HG02852 (cell line): Measurements from ENCODE around the gene KCTD13.
"Not testable (repeated sequence)": the region's sequence is repeated elsewhere in the genome, so short reads cannot be mapped to it uniquely, and the experiment has no call there.

Experiments used
- ATAC-seq: cut with Tn5 transposase; IDR thresholded peaks from one replicate; pipeline ENCODE4 v1.9.1; 2021; ENCODE audit warnings: mild to moderate bottlenecking, moderate library complexity; ENCODE audit not compliant: unreplicated experiment

Gene KCTD13

DNA sequence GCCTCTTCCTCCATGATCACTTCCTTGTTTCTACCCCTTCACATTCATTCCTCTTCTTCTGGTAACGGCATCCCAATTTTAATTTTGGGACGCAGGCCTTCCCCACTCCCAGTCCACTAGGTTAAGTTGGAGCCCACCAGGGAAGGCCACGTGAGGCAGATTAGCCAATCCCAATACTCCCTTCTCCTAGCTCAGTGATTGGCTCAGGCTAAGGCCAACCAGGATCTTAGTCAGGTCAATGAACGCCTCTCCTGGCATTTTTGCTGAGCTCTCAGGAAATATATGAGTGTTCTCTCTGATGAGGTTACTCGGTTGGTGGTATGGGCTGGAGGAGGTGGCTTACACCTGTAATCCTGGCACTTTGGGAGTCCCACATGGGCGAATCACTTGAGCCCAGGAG lies 42.0 kb downstream of the KCTD13 start:
- ATAC-seq: no peak

GRCh38 chr16:29881050-29881449 lies 45.0 kb downstream of the KCTD13 start:
- ATAC-seq: no peak

DNA sequence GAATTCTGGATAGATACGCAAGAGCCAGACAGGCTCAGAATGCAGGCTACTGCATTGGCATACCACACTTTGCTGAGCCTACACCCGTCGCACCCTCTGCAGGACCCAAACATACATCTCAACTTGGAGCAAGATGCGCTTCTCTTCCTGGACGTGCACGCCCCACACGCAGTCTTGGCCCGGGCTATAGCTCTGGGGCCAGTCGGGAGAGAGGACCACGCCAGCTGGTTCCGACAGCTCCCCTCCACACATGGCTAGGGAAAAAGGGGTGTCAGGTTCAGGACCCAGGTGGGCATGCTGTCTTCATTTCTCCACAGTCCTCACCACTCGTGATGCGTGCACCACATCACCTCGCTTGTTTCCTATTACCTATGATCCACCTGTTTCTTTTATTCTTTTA lies 47.9 kb downstream of the KCTD13 start:
- no peak for ATAC-seq

- ATAC-seq: no peak
Measured at GRCh38 chr16:29877266-29877961, 48.6 kb downstream of the KCTD13 start.

- ATAC-seq: no peak
Measured at GRCh38 chr16:29876594-29877249, 49.3 kb downstream of the KCTD13 start.

DNA sequence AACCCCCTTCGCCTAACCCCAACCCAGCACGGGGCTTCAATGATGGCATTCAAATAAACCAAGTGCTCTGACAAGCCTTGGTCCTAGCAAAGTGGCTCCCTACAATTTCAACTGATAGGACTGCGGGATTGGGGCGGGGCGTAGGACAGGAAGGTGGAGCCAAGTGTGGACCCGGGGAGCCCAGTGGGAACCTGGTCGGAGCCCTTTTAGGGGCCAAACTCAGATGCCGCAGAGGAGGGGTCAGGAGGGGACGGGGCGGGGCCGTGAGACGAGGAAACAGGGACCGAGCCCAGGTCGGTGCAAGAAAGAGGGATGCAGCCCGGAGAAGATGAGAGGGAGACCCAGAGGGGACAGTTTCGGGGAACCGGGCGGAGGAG lies 49.8 kb downstream of the KCTD13 start:
- ATAC-seq: no peak

GRCh38 chr16:29875206-29875605 lies 50.8 kb downstream of the KCTD13 start:
- no peak for ATAC-seq

DNA sequence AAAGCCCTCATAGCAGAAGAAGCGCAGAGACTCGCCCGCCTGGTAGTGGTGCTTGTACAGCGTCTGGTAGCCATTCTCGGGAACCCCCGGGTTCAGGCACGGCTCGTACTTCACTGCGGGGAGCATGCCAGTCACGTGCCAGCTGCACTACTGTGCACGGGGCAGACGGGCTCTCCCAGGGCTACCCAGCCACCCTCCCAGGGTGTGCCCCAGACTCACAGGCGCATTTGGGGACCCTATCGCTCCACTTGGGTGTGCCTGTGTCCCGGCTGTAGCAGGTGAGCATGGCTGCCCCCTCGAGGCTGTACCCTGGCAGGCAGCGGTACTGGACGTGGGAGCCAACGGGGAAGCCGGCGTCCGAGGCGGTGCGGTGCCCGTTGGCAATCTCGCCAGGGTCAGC lies 52.7 kb downstream of the KCTD13 start:
- ATAC-seq: no peak

DNA sequence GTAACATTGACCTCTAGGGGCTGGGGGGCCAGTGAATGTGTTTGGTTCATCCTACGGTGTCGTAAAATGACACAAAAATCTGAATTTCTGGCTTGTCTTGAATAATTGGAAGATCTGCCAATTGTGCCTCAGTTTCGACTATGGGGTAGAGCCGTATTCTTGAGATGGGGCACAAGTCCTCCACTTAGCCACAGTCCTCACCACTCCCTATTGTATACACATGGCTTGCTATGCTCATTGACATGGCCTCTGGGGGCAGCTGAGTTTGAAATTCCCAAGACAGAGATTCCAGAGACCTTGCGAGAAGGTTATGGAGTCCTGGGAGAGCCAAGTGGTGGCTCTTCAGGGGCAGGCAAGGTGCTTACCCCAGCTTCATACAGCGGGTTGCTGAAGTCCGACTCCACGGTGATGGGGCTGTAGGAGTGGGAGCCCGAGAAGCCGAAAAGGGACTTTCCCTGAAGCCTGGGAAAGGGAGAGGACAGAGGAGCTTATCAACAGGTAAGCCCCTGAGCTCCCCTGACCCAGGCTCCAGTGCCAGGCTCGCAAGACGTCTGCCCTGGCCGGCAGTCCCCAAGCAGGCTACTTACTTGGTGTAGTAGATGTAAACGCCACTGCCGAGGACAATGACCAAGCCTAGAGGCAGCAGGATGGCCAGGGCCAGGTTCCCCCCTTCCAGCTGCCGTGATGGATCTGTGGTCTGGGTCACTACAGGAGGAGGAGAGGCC lies 54.0 kb downstream of the KCTD13 start:
- ATAC-seq: no peak

- not testable (repeated sequence) for ATAC-seq
Measured at GRCh38 chr16:29869067-29869466, 57.0 kb downstream of the KCTD13 start.

GRCh38 chr16:29868396-29869009 lies 57.5 kb downstream of the KCTD13 start:
- ATAC-seq: no peak

GRCh38 chr16:29864205-29864604 lies 61.8 kb downstream of the KCTD13 start:
- ATAC-seq: no peak

DNA sequence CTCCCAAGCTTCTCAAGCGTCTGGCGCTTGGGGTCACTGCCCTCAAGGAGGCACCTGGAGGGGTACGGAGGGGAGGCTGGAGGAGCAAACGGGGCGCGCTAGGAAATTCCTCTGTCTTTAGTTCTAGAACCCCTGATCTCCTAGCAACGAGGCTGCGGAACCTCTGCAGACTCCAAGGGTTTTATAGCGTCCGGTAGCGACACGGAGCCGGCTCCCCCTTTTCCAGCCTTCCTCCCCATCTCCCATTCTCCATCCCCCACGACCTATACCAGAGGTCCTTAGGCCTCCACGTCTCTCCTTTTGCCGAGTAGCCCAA lies 62.4 kb downstream of the KCTD13 start:
- ATAC-seq: no peak

GRCh38 chr16:29862884-29863668 lies 63.0 kb downstream of the KCTD13 start, which contains the start of gene CDIPT:
Gene CDIPT, minus strand, starts transcription at chr16:29863226. Its CDS starts 369 bp downstream, at chr16:29862857.
- ATAC-seq: peak; percentile 94

- ATAC-seq: no peak
Measured at GRCh38 chr16:29862383-29862883, 63.6 kb downstream of the KCTD13 start.

DNA sequence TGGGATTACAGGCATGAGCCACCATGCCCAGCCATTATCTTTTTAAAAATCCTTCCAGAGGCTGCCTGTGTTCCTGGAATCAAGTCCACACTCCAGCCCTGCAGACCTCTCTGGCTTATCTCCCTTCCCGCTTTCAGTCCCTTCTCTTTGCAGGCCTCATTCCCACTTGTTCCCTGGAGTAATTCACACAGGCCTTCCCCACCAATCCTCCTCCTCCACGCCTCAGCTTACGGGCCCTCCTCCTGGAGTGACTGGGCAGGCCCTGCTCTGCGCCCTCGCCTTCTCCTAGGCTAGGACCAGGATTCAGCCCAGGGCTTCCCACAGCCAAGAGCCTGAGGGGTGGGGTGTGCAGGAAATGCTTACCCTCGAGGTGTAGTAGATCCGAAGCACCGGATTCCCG lies 65.8 kb downstream of the KCTD13 start:
- ATAC-seq: no peak

- ATAC-seq: no peak
Measured at GRCh38 chr16:29858974-29859373, 67.1 kb downstream of the KCTD13 start.

DNA sequence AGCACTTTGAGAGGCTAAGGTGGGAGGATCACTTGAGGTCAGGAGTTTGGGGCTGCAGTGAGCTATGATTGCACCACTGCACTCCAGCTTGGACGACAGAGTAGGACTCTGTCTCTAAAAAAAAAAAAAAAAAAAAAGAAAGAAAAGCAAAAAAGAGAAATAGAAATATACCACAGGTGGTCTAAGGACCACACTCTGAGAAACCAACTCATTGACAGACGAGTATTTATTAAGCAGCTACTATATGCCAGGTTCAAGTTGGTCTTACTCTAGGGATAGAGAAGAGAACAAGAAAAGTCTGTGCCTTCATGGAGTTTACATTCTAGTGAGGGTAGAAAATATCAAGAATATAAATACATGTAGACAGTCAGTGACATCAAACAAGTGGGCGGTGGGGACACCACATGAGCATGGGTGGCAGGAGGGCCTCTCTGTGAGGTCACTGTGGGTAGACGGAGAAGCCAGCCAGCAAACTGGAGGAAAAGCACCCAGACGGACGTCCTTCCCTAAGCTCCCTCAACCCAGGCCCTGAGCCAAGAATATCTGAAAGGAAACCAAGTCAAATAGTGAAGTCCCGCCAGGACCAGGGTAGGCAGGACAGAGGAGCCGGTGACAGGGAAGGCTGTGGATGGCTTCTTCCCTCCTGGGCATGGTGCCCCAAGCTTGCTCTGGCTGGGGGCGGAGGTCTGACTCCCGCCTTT lies 67.7 kb downstream of the KCTD13 start:
- ATAC-seq: no peak

- ATAC-seq: no peak
Measured at GRCh38 chr16:29857133-29857760, 68.8 kb downstream of the KCTD13 start.
